Tibial nerve (tissue), 3 donors: Measurements from ENCODE around the gene FCAMR.

Source experiments
- CTCF ChIP-seq, 5 experiments: fragments of 200-600 bp in 3 of 5; fragments of 450-650 bp in 2 of 5; sonication (generic) in 3 of 5; IDR thresholded peaks; one replicate each; pipeline ENCODE4 v1.5.1; 2016 to 2019; ENCODE audit warnings: antibody characterized with exemption in 5 of 5, mild to moderate bottlenecking in 3 of 5, moderate library complexity in 2 of 5
- POLR2A ChIP-seq, 2 donors: fragments of 450-650 bp; IDR thresholded peaks; one replicate each; pipeline ENCODE4 v1.6.1; 2017; ENCODE audit warnings: antibody characterized with exemption in 2 of 2, mild to moderate bottlenecking in 2 of 2, moderate library complexity in 2 of 2

GRCh38 chr1:207007352-207008033 is 37.2 kb upstream of the FCAMR start:
- TF ChIP-seq CTCF (IDR thresholded peaks at IDR 0.05) (no peak), POLR2A (IDR thresholded peaks at IDR 0.05) (no peak)
